ENCODE data around the gene ADAMTS20. TPM values are rescaled to one million over a fixed set of nuclear protein-coding genes. Genes with fewer than 3 reads are reported as not detected.
A peak's percentile ranks its signal among the peaks of the same experiment; 100 is the strongest.

Gene ADAMTS20
- total RNA-seq, 1 experiment from 2014 or later, result 2.7 TPM

GRCh38 chr12:43349863-43350262 lies 202.1 kb downstream of the ADAMTS20 start:
- Histone ChIP-seq H3K56ac (ENCODE audit: insufficient read length, low read depth, low read length) (no peak overlapping the region), H3K27ac (ENCODE audit: insufficient read length, low read depth, low read length) (no peak overlapping the region), H2BK12ac (ENCODE audit: insufficient read length, low read depth, low read length) (no peak overlapping the region), H2AFZ (ENCODE audit: low read length) (no peak overlapping the region), H3K4ac (ENCODE audit: low read depth, low read length) (no peak overlapping the region), H4K8ac (replicated peaks; ENCODE audit: insufficient read length, low read depth, low read length) (no peak overlapping the region), H3K79me1 (ENCODE audit: insufficient read depth, low read depth, low read length, poor library complexity, severe bottlenecking) (no peaks in the 10 kb centered on the region), H2AK5ac (ENCODE audit: insufficient read length, low read length) (no peak overlapping the region), H4K5ac (ENCODE audit: insufficient read length, low read depth, low read length) (no peak overlapping the region), H3K14ac (ENCODE audit: insufficient read depth, low read length) (no peak overlapping the region), H3K23ac (ENCODE audit: insufficient read length, low read depth, low read length) (no peak overlapping the region), H3T11ph (ENCODE audit: low read length) (no peak overlapping the region), H2BK5ac (ENCODE audit: insufficient read length, low read length) (no peak overlapping the region), H3K4me2 (ENCODE audit: insufficient read depth, insufficient read length, low read length) (no peak overlapping the region), H2BK20ac (ENCODE audit: low read depth, low read length, poor library complexity, severe bottlenecking) (no peak overlapping the region), H3K18ac (ENCODE audit: insufficient read length, low read depth, low read length) (no peak overlapping the region), H3K9ac (ENCODE audit: extremely low read depth, insufficient read length, low read length) (no peak overlapping the region), H3K23me2 (ENCODE audit: insufficient read length, low read depth, low read length, poor library complexity, severe bottlenecking) (no peaks in the 10 kb centered on the region), H4K20me1 (ENCODE audit: control insufficient read depth, insufficient read depth, insufficient read length) (no peaks in the 10 kb centered on the region), H4K91ac (ENCODE audit: insufficient read length, low read depth, low read length) (no peak overlapping the region), H3K4me1 (ENCODE audit: insufficient read depth, low read length) (no peaks in the 10 kb centered on the region), H2BK15ac (ENCODE audit: low read depth, low read length) (no peak overlapping the region), H3K27me3 (ENCODE audit: insufficient read depth, low read length) (no peaks in the 10 kb centered on the region), H2BK120ac (ENCODE audit: low read depth, low read length, poor library complexity, severe bottlenecking) (no peak overlapping the region), H3K9me3 (ENCODE audit: control insufficient read depth, low read depth, low read length) (no peaks in the 10 kb centered on the region), H3K79me2 (ENCODE audit: insufficient read depth, low read length) (no peaks in the 10 kb centered on the region)
- Mint-ChIP-seq H3K9me3 (peaks cover 10 to 14% of the 10 kb centered on the region in 2 experiments), H3K4me3 (no peak overlapping the region), H3K36me3 (ENCODE audit: insufficient read depth in 1 of 3, low read depth in 3 of 3) (peaks cover 10 to 14% (median 10%) of the 10 kb centered on the region in 3 experiments; a peak in 6 of 7 replicates), H3K27me3 (ENCODE audit: low read depth) (peaks cover 2% of the 10 kb centered on the region), H3K4me1 (no peaks in the 10 kb centered on the region), H3K27ac (no peak overlapping the region)
- DNase-seq, result no peak
- 92% methylated on average over 1 of the region's 2 CpGs for WGBS (ENCODE audit: extremely low coverage, insufficient read length, low lambda C conversion rate)
- TF ChIP-seq, protein P1, sequence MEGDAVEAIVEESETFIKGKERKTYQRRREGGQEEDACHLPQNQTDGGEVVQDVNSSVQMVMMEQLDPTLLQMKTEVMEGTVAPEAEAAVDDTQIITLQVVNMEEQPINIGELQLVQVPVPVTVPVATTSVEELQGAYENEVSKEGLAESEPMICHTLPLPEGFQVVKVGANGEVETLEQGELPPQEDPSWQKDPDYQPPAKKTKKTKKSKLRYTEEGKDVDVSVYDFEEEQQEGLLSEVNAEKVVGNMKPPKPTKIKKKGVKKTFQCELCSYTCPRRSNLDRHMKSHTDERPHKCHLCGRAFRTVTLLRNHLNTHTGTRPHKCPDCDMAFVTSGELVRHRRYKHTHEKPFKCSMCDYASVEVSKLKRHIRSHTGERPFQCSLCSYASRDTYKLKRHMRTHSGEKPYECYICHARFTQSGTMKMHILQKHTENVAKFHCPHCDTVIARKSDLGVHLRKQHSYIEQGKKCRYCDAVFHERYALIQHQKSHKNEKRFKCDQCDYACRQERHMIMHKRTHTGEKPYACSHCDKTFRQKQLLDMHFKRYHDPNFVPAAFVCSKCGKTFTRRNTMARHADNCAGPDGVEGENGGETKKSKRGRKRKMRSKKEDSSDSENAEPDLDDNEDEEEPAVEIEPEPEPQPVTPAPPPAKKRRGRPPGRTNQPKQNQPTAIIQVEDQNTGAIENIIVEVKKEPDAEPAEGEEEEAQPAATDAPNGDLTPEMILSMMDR (conservative IDR thresholded peaks at IDR 0.05), result peak; percentile 39; the same call in 2 of the 3 replicates
